AG04450 (cell line): ENCODE measurements around the gene ATP5IF1. TPM values are rescaled to one million over a fixed set of nuclear protein-coding genes. Genes with fewer than 3 reads are reported as not detected.

ENCODE experiments used
- CTCF ChIA-PET: fragments of 300-600, 350-600 bp; formaldehyde crosslinking; extraction: SDS; loops from one replicate; lab custom pipeline; 2022; ENCODE audit warnings: antibody characterized with exemption, inconsistent platforms; lab: Charles Lee
- POLR2A ChIA-PET: fragments of 350-600 bp; formaldehyde crosslinking; extraction: SDS; loops from one replicate; lab custom pipeline; 2021; ENCODE audit warnings: antibody characterized with exemption, inconsistent platforms; lab: Yijun Ruan, JAX
- DNase-seq: peaks from one replicate; pipeline ENCODE4 v3.0.0-alpha.2; 2011; ENCODE audit warnings: low read depth, low spot score
- H3K27ac ChIP-seq: one replicate; pipeline ENCODE4 v1.5.1; 2012; ENCODE audit warnings: low read depth, low read length, control low read depth
- H3K27me3 ChIP-seq: one replicate; pipeline ENCODE4 v1.6.0; 2012; ENCODE audit warnings: low read length; ENCODE audit not compliant: control insufficient read depth, insufficient read depth
- H3K4me3 ChIP-seq: 2 replicates; pipeline ENCODE4 v1.5.1; 2011; ENCODE audit warnings: mild to moderate bottlenecking, low read depth, low read length, control low read depth
- H3K9me3 ChIP-seq: 2 replicates; pipeline ENCODE4 v1.5.1; 2012; ENCODE audit warnings: low read length; ENCODE audit not compliant: control insufficient read depth, insufficient read depth
- polyA plus RNA-seq: library from polyadenylated mRNA; depleted of rRNA; stranded (reverse); fragments of >200 nt; gene quantifications from 2 replicates; pipeline ENCODE4 v1.2.3, GENCODE V29; 2011
- TF ChIP-seq, protein P1 (sequence below): IDR thresholded peaks from 2 replicates; pipeline ENCODE4 v1.5.1; 2011; ENCODE audit warnings: low read depth, low read length, control low read depth, inconsistent platforms

Gene ATP5IF1
- polyA plus RNA-seq, 1 experiment = 189 TPM

DNA sequence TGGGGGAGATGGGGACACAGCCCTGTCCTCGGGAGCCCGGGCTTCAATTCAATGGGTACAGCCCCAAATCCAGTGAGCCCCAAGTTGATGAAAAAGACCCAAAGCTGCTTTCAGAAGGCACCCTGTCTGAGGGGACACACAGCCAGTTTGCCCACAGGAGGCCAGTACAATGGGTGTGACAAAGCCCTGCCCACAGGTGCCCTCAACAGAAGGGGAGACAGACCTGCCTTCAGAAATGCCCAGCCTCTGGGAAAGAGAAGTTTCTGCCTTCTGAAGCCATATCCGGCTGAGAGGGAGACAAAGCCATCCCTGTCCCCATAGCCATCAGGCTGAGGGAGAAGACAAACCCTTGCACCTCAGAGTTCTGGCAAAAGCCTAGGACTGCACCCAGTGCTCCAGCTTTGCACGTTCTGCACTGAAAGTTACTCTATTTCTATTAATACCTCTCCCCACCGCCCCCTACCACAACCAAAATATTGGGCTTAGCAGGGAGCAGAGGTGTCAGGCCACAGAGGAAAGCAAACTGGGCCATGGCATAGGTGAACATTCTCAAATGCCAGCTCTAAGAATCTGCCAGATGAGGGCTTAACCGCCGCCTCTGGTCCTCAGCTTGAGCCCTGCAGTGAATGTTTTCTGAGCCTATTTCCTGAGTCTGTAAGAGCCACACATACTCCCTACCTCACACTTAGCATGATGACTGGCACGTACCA is 41.4 kb upstream of the ATP5IF1 start:
- TF ChIP-seq, protein P1, sequence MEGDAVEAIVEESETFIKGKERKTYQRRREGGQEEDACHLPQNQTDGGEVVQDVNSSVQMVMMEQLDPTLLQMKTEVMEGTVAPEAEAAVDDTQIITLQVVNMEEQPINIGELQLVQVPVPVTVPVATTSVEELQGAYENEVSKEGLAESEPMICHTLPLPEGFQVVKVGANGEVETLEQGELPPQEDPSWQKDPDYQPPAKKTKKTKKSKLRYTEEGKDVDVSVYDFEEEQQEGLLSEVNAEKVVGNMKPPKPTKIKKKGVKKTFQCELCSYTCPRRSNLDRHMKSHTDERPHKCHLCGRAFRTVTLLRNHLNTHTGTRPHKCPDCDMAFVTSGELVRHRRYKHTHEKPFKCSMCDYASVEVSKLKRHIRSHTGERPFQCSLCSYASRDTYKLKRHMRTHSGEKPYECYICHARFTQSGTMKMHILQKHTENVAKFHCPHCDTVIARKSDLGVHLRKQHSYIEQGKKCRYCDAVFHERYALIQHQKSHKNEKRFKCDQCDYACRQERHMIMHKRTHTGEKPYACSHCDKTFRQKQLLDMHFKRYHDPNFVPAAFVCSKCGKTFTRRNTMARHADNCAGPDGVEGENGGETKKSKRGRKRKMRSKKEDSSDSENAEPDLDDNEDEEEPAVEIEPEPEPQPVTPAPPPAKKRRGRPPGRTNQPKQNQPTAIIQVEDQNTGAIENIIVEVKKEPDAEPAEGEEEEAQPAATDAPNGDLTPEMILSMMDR = no peak
- Histone ChIP-seq H3K4me3 (no peak overlapping the region), H3K27ac (no peak overlapping the region), H3K27me3 (no peaks in the 10 kb centered on the region), H3K9me3 (no peaks in the 10 kb centered on the region)
- DNase-seq = no peak
- ChIA-PET POLR2A (no interaction called here), CTCF (interaction anchor here (0.8 to 1.9 kb wide), 2 partner anchors 14 to 103 kb away, joined by 3 to 4 read pairs; no protein-coding TSS in a partner anchor)

DNA sequence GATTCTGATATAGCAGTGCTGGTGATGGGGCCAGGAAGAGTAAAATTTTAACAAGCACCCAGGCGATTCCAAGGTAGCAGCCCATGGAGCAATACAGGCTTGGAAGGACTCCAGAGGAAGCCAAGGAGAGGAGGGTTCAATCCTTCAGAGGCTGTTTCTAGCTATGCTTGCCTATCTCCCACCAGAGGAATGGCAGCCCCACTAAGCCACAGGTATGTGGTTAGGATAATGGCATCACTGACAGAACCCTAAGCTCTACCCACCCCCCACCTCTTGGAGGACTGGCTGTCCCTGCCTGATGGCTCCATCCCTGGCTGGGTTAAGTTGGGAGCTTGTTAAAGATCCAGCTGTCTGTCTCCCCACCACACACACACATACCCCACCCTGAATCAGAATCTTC is 40.1 kb upstream of the ATP5IF1 start:
- ChIA-PET CTCF (interaction anchor here (1.5 to 2.1 kb wide), 2 partner anchors 13 to 104 kb away, joined by 5 to 8 read pairs; no protein-coding TSS in a partner anchor), POLR2A (interaction anchor here (0.7 kb wide), 1 partner anchor 101 kb away, joined by 6 read pairs; no protein-coding TSS in a partner anchor)
- no peaks in the 10 kb centered on the region for H3K9me3 ChIP-seq
- DNase-seq = no peak
- no peak overlapping the region for H3K4me3 ChIP-seq
- H3K27ac ChIP-seq = no peak overlapping the region
- TF ChIP-seq, protein P1 = no peak
- no peaks in the 10 kb centered on the region for H3K27me3 ChIP-seq

DNA sequence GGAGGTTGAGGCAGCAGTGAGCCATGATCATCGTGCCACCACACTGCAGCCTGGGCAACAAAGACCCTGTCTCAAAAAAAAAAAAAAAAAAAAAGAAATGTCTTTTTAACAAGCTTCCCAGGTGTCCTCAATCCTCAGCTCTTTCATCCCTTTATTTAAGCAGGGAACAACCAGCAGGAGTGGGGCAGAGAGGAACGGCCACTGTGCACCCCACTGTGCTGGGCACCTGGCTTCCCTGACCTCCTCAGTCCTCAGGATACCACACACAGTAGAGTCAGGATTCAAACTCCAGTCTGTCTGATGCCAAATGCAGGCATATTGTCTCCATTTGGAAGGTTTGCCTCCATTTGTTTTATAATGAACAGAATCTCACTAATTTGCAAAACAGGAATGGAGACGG is 39.6 kb upstream of the ATP5IF1 start:
- no peak overlapping the region for H3K27ac ChIP-seq
- H3K9me3 ChIP-seq = no peaks in the 10 kb centered on the region
- H3K27me3 ChIP-seq = no peaks in the 10 kb centered on the region
- TF ChIP-seq, protein P1 = no peak
- no peak overlapping the region for H3K4me3 ChIP-seq
- no peak for DNase-seq
- CTCF ChIA-PET = interaction anchor here (0.5 to 2.1 kb wide), 4 partner anchors 12 to 112 kb away, joined by 4 to 8 read pairs (median 4); no protein-coding TSS in a partner anchor
- POLR2A ChIA-PET = interaction anchor here (0.6 kb wide), 3 partner anchors 40 to 120 kb away, joined by 3 to 8 read pairs (median 4); partner anchors contain the start of gene ATP5IF1

DNA sequence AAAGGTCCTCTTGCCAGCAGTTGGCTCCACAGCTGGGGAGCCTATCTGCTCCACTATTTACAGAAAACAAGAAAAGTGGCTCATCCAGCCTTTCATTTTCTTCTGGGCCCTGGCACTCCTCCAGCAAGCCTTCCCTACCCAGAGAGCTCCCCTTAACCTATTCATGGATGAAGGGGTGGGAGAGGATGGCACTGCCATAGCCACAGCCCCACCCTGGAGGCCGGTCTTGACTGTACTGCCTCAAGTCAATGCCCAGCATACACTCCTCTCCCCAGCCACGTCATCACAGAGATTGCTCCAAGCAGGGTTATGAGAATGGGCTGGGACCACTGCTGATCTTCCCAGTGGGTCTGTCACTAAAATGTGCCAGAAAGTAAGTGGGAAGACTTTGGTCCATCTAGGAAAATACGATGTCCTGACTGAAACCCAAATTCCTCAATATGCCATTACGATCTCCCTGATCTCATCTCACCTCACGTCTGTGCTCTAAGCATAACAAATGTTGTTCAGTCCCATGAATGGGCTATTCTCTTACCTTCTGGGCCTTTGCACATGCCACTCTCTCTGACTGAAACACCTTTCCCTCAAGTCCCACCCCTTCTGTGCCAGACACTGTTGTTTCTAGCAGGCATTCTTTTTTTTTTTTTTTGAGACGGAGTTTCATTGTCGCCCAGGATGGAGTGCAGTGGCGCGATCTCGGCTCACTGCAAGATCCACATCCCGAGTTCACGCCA is 38.1 kb upstream of the ATP5IF1 start:
- Histone ChIP-seq H3K4me3 (no peak overlapping the region), H3K27me3 (no peaks in the 10 kb centered on the region), H3K9me3 (no peaks in the 10 kb centered on the region), H3K27ac (no peak overlapping the region)
- POLR2A ChIA-PET = no interaction called here
- TF ChIP-seq, protein P1 = no peak
- CTCF ChIA-PET = interaction anchor here (1.0 kb wide), 1 partner anchor 11 kb away, joined by 3 read pairs; no protein-coding TSS in a partner anchor
- no peak for DNase-seq
